ENCODE data around the gene EVPLL.
"Not testable (repeated sequence)": the region's sequence is repeated elsewhere in the genome, so short reads cannot be mapped to it uniquely, and the experiment has no call there.

Gene EVPLL

GRCh38 chr17:18379246-18380146, 1.9 kb downstream of the EVPLL start:
- no peak for DNase-seq

- no peak for DNase-seq
Measured at GRCh38 chr17:18380471-18381157, 3.0 kb downstream of the EVPLL start.

- DNase-seq = no peak
Measured at GRCh38 chr17:18381158-18381952, 3.8 kb downstream of the EVPLL start.

GRCh38 chr17:18381953-18382245, 4.3 kb downstream of the EVPLL start:
- no peak for DNase-seq

- DNase-seq = no peak
Measured at GRCh38 chr17:18382441-18383078, 5.0 kb downstream of the EVPLL start.

GRCh38 chr17:18383079-18383481, 5.5 kb downstream of the EVPLL start:
- not testable (repeated sequence) for DNase-seq

- DNase-seq = not testable (repeated sequence)
Measured at GRCh38 chr17:18384271-18384670, 6.7 kb downstream of the EVPLL start.

GRCh38 chr17:18387583-18387982, 10.0 kb downstream of the EVPLL start:
- not testable (repeated sequence) for DNase-seq

GRCh38 chr17:18388266-18388665, 10.7 kb downstream of the EVPLL start:
- not testable (repeated sequence) for DNase-seq

- not testable (repeated sequence) for DNase-seq
Measured at GRCh38 chr17:18388728-18389127, 11.2 kb downstream of the EVPLL start.

- not testable (repeated sequence) for DNase-seq
Measured at GRCh38 chr17:18401872-18402590, 24.5 kb downstream of the EVPLL start.

- DNase-seq = not testable (repeated sequence)
Measured at GRCh38 chr17:18403166-18403565, 25.6 kb downstream of the EVPLL start.

GRCh38 chr17:18403604-18404003, 26.0 kb downstream of the EVPLL start:
- DNase-seq = not testable (repeated sequence)

- DNase-seq = not testable (repeated sequence)
Measured at GRCh38 chr17:18408906-18409305, 31.3 kb downstream of the EVPLL start.

GRCh38 chr17:18409321-18409720, 31.7 kb downstream of the EVPLL start:
- DNase-seq = not testable (repeated sequence)

- DNase-seq = not testable (repeated sequence)
Measured at GRCh38 chr17:18410736-18411135, 33.2 kb downstream of the EVPLL start.

GRCh38 chr17:18411377-18411864, 33.8 kb downstream of the EVPLL start:
- not testable (repeated sequence) for DNase-seq

- not testable (repeated sequence) for DNase-seq
Measured at GRCh38 chr17:18412001-18412538, 34.5 kb downstream of the EVPLL start.

- not testable (repeated sequence) for DNase-seq
Measured at GRCh38 chr17:18421521-18421920, 43.9 kb downstream of the EVPLL start.

GRCh38 chr17:18422464-18422863, 44.9 kb downstream of the EVPLL start:
- not testable (repeated sequence) for DNase-seq

GRCh38 chr17:18423015-18423414, 45.4 kb downstream of the EVPLL start:
- not testable (repeated sequence) for DNase-seq

Data from NCI-H1105 (cell line).